ENCODE results near the gene PPP1R18.
"Not testable (repeated sequence)": the region's sequence is repeated elsewhere in the genome, so short reads cannot be mapped to it uniquely, and the experiment has no call there.

The PPP1R18 gene

GRCh38 chr6:30725713-30726505 lies 39.5 kb upstream of the PPP1R18 start:
- H2BK12ac ChIP-seq (ENCODE audit: low read length) = no peak overlapping the region
- H3K79me1 ChIP-seq (ENCODE audit: low read depth, low read length) = peaks cover 8% of the 10 kb centered on the region
- no peak overlapping the region for H3K18ac ChIP-seq (ENCODE audit: low read length)
- no peak overlapping the region for H2BK5ac ChIP-seq (ENCODE audit: low read length)
- no peak overlapping the region for H3K4me3 ChIP-seq (ENCODE audit: low read length in 2 of 2)
- H2AFZ ChIP-seq (ENCODE audit: low read length) = no peak overlapping the region
- H4K91ac ChIP-seq (ENCODE audit: low read depth, low read length, poor library complexity) = no peak overlapping the region
- no peak overlapping the region for H2BK15ac ChIP-seq (ENCODE audit: low read length)
- peak overlapping the region; percentile 98 for H3K23ac ChIP-seq (ENCODE audit: low read depth, low read length, poor library complexity)
- no peak overlapping the region for H3K14ac ChIP-seq (ENCODE audit: low read length)
- no peak overlapping the region for H3K4ac ChIP-seq (ENCODE audit: low read length)
- peaks cover 58 to 84% of the 10 kb centered on the region in 2 donors for H3K36me3 ChIP-seq (replicated peaks in 1 of 2; ENCODE audit: control insufficient read depth in 2 of 2, insufficient read depth in 2 of 2, low read length in 2 of 2)
- H3K27ac ChIP-seq (replicated peaks; ENCODE audit: low read length) = peak overlapping the region; percentile 52
- H3K4me2 ChIP-seq (ENCODE audit: insufficient read depth, low read length, poor library complexity, severe bottlenecking) = no peak overlapping the region
- H3K9me3 ChIP-seq (replicated peaks in 1 of 2; ENCODE audit: control insufficient read depth in 2 of 2, insufficient read depth in 1 of 2, low read depth in 1 of 2, low read length in 2 of 2) = no peaks in the 10 kb centered on the region
- no peak overlapping the region for H2BK120ac ChIP-seq (ENCODE audit: low read depth, low read length)
- no peaks in the 10 kb centered on the region for H3K27me3 ChIP-seq (ENCODE audit: control insufficient read depth in 3 of 3, insufficient read depth in 3 of 3, low read depth in 1 of 3, low read length in 3 of 3)
- H3K9ac ChIP-seq (ENCODE audit: low read depth, low read length, poor library complexity) = peak overlapping the region; percentile 60
- DNase-seq (ENCODE audit: low spot score) = no peak
- H3K4me1 ChIP-seq (ENCODE audit: control insufficient read depth in 2 of 2, insufficient read depth in 1 of 2, low read depth in 1 of 2, low read length in 2 of 2) = peaks cover 11 to 14% of the 10 kb centered on the region in 2 donors
- no peak overlapping the region for H4K8ac ChIP-seq (ENCODE audit: low read depth, low read length)
- no CpG with 5 or more reads among the region's 3 CpGs for WGBS, 2 donors (ENCODE audit: extremely low coverage in 2 of 2, insufficient read length in 2 of 2, insufficient replicate concordance in 1 of 2)
- no peak overlapping the region for H2AK5ac ChIP-seq (ENCODE audit: low read depth, low read length)

- H3K18ac ChIP-seq (ENCODE audit: low read length) = no peak overlapping the region
- peaks cover 51 to 76% of the 10 kb centered on the region in 2 donors for H3K36me3 ChIP-seq (replicated peaks in 1 of 2; ENCODE audit: control insufficient read depth in 2 of 2, insufficient read depth in 2 of 2, low read length in 2 of 2)
- H3K4ac ChIP-seq (ENCODE audit: low read length) = no peak overlapping the region
- H3K79me1 ChIP-seq (ENCODE audit: low read depth, low read length) = peaks cover 8% of the 10 kb centered on the region
- no peak overlapping the region for H3K14ac ChIP-seq (ENCODE audit: low read length)
- no peak overlapping the region for H3K4me3 ChIP-seq (ENCODE audit: low read length in 2 of 2)
- no peak for DNase-seq (ENCODE audit: low spot score)
- no peak overlapping the region for H4K91ac ChIP-seq (ENCODE audit: low read depth, low read length, poor library complexity)
- H2BK12ac ChIP-seq (ENCODE audit: low read length) = no peak overlapping the region
- no peak overlapping the region for H3K23ac ChIP-seq (ENCODE audit: low read depth, low read length, poor library complexity)
- no CpG with 5 or more reads among the region's 6 CpGs for WGBS, 2 donors (ENCODE audit: extremely low coverage in 2 of 2, insufficient read length in 2 of 2, insufficient replicate concordance in 1 of 2)
- no peak overlapping the region for H2BK5ac ChIP-seq (ENCODE audit: low read length)
- no peak overlapping the region for H2AK5ac ChIP-seq (ENCODE audit: low read depth, low read length)
- H2AFZ ChIP-seq (ENCODE audit: low read length) = no peak overlapping the region
- no peak overlapping the region for H3K27ac ChIP-seq (replicated peaks; ENCODE audit: low read length)
- H3K27me3 ChIP-seq (ENCODE audit: control insufficient read depth in 3 of 3, insufficient read depth in 3 of 3, low read depth in 1 of 3, low read length in 3 of 3) = no peaks in the 10 kb centered on the region
- no peak overlapping the region for H4K8ac ChIP-seq (ENCODE audit: low read depth, low read length)
- H3K4me2 ChIP-seq (ENCODE audit: insufficient read depth, low read length, poor library complexity, severe bottlenecking) = no peak overlapping the region
- H2BK15ac ChIP-seq (ENCODE audit: low read length) = no peak overlapping the region
- no peak overlapping the region for H2BK120ac ChIP-seq (ENCODE audit: low read depth, low read length)
- peaks cover 11 to 17% of the 10 kb centered on the region in 2 donors for H3K4me1 ChIP-seq (ENCODE audit: control insufficient read depth in 2 of 2, insufficient read depth in 1 of 2, low read depth in 1 of 2, low read length in 2 of 2)
- H3K9me3 ChIP-seq (replicated peaks in 1 of 2; ENCODE audit: control insufficient read depth in 2 of 2, insufficient read depth in 1 of 2, low read depth in 1 of 2, low read length in 2 of 2) = no peaks in the 10 kb centered on the region
- no peak overlapping the region for H3K9ac ChIP-seq (ENCODE audit: low read depth, low read length, poor library complexity)
Measured at GRCh38 chr6:30724906-30725667, 38.6 kb upstream of the PPP1R18 start.

GRCh38 chr6:30723843-30724741 lies 37.6 kb upstream of the PPP1R18 start:
- H2BK120ac ChIP-seq (ENCODE audit: low read depth, low read length); H4K91ac ChIP-seq (ENCODE audit: low read depth, low read length, poor library complexity); H3K79me1 ChIP-seq (ENCODE audit: low read depth, low read length); H3K9me3 ChIP-seq (replicated peaks in 1 of 2; ENCODE audit: control insufficient read depth in 2 of 2, insufficient read depth in 1 of 2, low read depth in 1 of 2, low read length in 2 of 2); H4K8ac ChIP-seq (ENCODE audit: low read depth, low read length); H3K18ac ChIP-seq (ENCODE audit: low read length); H3K4me3 ChIP-seq (ENCODE audit: low read length in 2 of 2); H2BK12ac ChIP-seq (ENCODE audit: low read length); H2BK5ac ChIP-seq (ENCODE audit: low read length); H3K27ac ChIP-seq (replicated peaks; ENCODE audit: low read length); H2AFZ ChIP-seq (ENCODE audit: low read length); H3K4me2 ChIP-seq (ENCODE audit: insufficient read depth, low read length, poor library complexity, severe bottlenecking); H3K27me3 ChIP-seq (ENCODE audit: control insufficient read depth in 3 of 3, insufficient read depth in 3 of 3, low read depth in 1 of 3, low read length in 3 of 3); H2AK5ac ChIP-seq (ENCODE audit: low read depth, low read length); DNase-seq (ENCODE audit: low spot score); H3K4ac ChIP-seq (ENCODE audit: low read length); H3K23ac ChIP-seq (ENCODE audit: low read depth, low read length, poor library complexity); H3K14ac ChIP-seq (ENCODE audit: low read length); H2BK15ac ChIP-seq (ENCODE audit: low read length): not testable (repeated sequence)
- no CpG with 5 or more reads among the region's 29 CpGs for WGBS, 2 donors (ENCODE audit: extremely low coverage in 2 of 2, insufficient read length in 2 of 2, insufficient replicate concordance in 1 of 2)
- H3K9ac ChIP-seq (ENCODE audit: low read depth, low read length, poor library complexity) = peak overlapping the region; percentile 60
- peaks cover 43 to 66% of the 10 kb centered on the region in 2 donors for H3K36me3 ChIP-seq (replicated peaks in 1 of 2; ENCODE audit: control insufficient read depth in 2 of 2, insufficient read depth in 2 of 2, low read length in 2 of 2)
- peaks cover 11 to 17% of the 10 kb centered on the region in 2 donors for H3K4me1 ChIP-seq (ENCODE audit: control insufficient read depth in 2 of 2, insufficient read depth in 1 of 2, low read depth in 1 of 2, low read length in 2 of 2)
